Measurements from ENCODE around the gene CHST15. TPM values are rescaled to one million over a fixed set of nuclear protein-coding genes. Genes with fewer than 3 reads are reported as not detected.

The CHST15 gene
- total RNA-seq, 1 donor from 2014 or later, result 148 TPM

- DNase-seq (ENCODE audit: low spot score), result no peak
- peaks cover 13% of the 10 kb centered on the region for H3K27me3 Mint-ChIP-seq (ENCODE audit: unreplicated experiment)
- no peaks in the 10 kb centered on the region for H3K9me3 Mint-ChIP-seq (ENCODE audit: unreplicated experiment)
- no peak overlapping the region for H3K27ac Mint-ChIP-seq (ENCODE audit: unreplicated experiment)
- H3K4me1 Mint-ChIP-seq (ENCODE audit: unreplicated experiment), result peaks cover 61% of the 10 kb centered on the region
- H3K36me3 Mint-ChIP-seq (ENCODE audit: low read depth, unreplicated experiment), result peaks cover 26% of the 10 kb centered on the region
- no peak overlapping the region for H3K4me3 Mint-ChIP-seq (ENCODE audit: unreplicated experiment)
- no peak for TF ChIP-seq CTCF (IDR thresholded peaks at IDR 0.05; ENCODE audit: unreplicated experiment)
These were observed 6.4 kb downstream of the CHST15 start for GRCh38 chr10:124086787-124087671.

- no peak overlapping the region for H3K4me3 Mint-ChIP-seq (ENCODE audit: unreplicated experiment)
- DNase-seq (ENCODE audit: low spot score), result no peak
- H3K27ac Mint-ChIP-seq (ENCODE audit: unreplicated experiment), result no peak overlapping the region
- H3K27me3 Mint-ChIP-seq (ENCODE audit: unreplicated experiment), result peaks cover 13% of the 10 kb centered on the region
- TF ChIP-seq CTCF (IDR thresholded peaks at IDR 0.05; ENCODE audit: unreplicated experiment), result no peak
- H3K9me3 Mint-ChIP-seq (ENCODE audit: unreplicated experiment), result no peaks in the 10 kb centered on the region
- peaks cover 65% of the 10 kb centered on the region for H3K4me1 Mint-ChIP-seq (ENCODE audit: unreplicated experiment)
- peaks cover 25% of the 10 kb centered on the region for H3K36me3 Mint-ChIP-seq (ENCODE audit: low read depth, unreplicated experiment)
These were observed 7.2 kb downstream of the CHST15 start for GRCh38 chr10:124086097-124086710.

DNA sequence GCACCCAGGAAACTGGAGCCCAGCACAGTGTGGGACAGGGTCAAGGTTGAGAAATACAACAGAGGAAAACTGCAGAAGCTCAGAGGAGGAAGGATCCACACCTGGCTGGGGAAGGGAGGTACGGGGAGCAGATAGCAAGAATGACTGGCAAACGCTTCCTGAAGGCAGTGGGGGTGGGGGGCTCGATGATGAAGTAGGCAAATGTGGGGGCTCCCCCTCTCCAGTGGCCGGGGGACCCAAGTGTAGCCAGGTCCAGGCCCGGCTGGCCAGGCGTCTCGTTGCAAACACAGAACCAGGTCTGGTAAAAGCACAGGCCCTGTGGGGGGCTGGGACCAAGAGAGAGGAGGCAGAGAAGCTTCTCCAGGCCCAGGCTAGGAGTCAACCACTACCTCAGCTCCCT, 7.7 kb downstream of the CHST15 start:
- no peak for DNase-seq (ENCODE audit: low spot score)
- no peaks in the 10 kb centered on the region for H3K9me3 Mint-ChIP-seq (ENCODE audit: unreplicated experiment)
- H3K4me3 Mint-ChIP-seq (ENCODE audit: unreplicated experiment), result peak overlapping the region; percentile 62
- H3K36me3 Mint-ChIP-seq (ENCODE audit: low read depth, unreplicated experiment), result peaks cover 21% of the 10 kb centered on the region
- no peak overlapping the region for H3K27ac Mint-ChIP-seq (ENCODE audit: unreplicated experiment)
- peaks cover 65% of the 10 kb centered on the region for H3K4me1 Mint-ChIP-seq (ENCODE audit: unreplicated experiment)
- TF ChIP-seq CTCF (IDR thresholded peaks at IDR 0.05; ENCODE audit: unreplicated experiment), result no peak
- H3K27me3 Mint-ChIP-seq (ENCODE audit: unreplicated experiment), result peaks cover 11% of the 10 kb centered on the region

- Mint-ChIP-seq H3K9me3 (ENCODE audit: unreplicated experiment) (no peaks in the 10 kb centered on the region), H3K4me1 (ENCODE audit: unreplicated experiment) (peaks cover 65% of the 10 kb centered on the region), H3K27ac (ENCODE audit: unreplicated experiment) (no peak overlapping the region), H3K4me3 (ENCODE audit: unreplicated experiment) (no peak overlapping the region), H3K36me3 (ENCODE audit: low read depth, unreplicated experiment) (peaks cover 21% of the 10 kb centered on the region), H3K27me3 (ENCODE audit: unreplicated experiment) (peaks cover 12% of the 10 kb centered on the region)
- no peak for DNase-seq (ENCODE audit: low spot score)
- TF ChIP-seq CTCF (IDR thresholded peaks at IDR 0.05; ENCODE audit: unreplicated experiment), result no peak
These were observed 8.7 kb downstream of the CHST15 start for GRCh38 chr10:124084708-124085107.

Data from endothelial cell (in vitro differentiated cells).